Effector CD4-positive, alpha-beta T cell (primary cell): ENCODE measurements around the gene AGO4.
"Not testable (repeated sequence)": the region's sequence is repeated elsewhere in the genome, so short reads cannot be mapped to it uniquely, and the experiment has no call there.

Source experiments
- DNase-seq: peaks from one replicate; pipeline ENCODE4 v3.0.0-alpha.2; 2020

AGO4 gene

DNA sequence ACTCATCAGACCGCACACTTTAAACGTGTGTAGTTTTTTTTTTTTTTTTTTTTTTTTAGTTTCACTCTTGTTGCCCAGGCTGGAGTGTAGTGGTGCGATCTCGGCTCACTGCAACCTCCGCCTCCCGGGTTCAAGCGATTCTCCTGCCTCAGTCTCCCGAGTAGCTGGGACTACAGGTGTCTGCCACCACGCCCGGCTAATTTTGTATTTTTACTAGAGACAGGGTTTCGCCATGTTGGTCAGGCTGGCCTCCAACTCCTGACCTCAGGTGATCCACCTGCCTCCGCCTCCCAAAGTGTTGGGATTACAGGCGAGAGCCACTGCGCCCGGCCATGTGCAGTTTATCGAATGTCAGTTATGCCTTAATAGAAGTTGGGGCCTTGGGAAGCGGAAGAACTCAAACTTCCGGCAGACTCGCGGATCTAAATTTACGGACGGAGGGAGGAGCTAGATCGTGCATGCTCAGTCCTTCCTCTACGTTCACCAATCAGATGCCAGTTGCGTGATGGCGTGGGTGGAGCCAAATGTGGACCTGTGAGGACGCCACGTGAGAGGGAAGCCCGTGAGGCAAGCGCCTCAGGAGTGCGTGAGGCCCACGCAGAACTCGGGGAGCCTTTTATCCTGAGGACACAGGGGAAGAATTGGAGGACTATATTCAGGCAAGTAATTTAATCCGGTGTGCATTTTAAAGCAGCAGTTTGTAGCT is 61.6 kb downstream of the AGO4 start:
- not testable (repeated sequence) for DNase-seq

GRCh38 chr1:35870651-35871309 is 63.0 kb downstream of the AGO4 start:
- DNase-seq = no peak

GRCh38 chr1:35873243-35873750 is 65.5 kb downstream of the AGO4 start:
- DNase-seq = no peak

- DNase-seq = not testable (repeated sequence)
Measured at GRCh38 chr1:35874115-35874514, 66.3 kb downstream of the AGO4 start.

- no peak for DNase-seq
Measured at GRCh38 chr1:35876988-35877387, 69.2 kb downstream of the AGO4 start.

- DNase-seq = no peak
Measured at GRCh38 chr1:35881850-35882273, 74.0 kb downstream of the AGO4 start.

DNA sequence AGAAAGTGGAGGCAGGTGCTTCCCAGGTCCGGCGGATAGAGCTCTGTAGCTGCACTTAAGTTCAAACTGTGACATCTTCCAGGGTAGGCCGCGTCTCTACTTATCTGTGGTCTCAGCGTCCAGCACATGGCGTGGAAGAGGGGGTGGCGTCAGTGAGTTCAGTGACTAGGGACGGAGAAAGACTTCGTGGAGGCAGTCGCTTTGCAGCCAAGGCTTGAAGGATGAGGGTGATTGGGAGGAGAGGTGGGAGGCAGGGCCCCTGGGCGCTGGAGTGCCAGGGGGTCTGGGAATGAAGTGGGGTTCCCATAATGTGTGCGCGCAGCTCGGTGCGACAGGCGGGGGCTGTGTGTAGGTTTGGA is 74.7 kb downstream of the AGO4 start:
- no peak for DNase-seq

- peak; percentile 95 for DNase-seq
Measured at GRCh38 chr1:35882945-35883634, 75.3 kb downstream of the AGO4 start, which contains the start of gene AGO1. TSS of gene AGO1 (plus strand) at chr1:35883209. CDS start at chr1:35883422, 213 bp downstream.

DNA sequence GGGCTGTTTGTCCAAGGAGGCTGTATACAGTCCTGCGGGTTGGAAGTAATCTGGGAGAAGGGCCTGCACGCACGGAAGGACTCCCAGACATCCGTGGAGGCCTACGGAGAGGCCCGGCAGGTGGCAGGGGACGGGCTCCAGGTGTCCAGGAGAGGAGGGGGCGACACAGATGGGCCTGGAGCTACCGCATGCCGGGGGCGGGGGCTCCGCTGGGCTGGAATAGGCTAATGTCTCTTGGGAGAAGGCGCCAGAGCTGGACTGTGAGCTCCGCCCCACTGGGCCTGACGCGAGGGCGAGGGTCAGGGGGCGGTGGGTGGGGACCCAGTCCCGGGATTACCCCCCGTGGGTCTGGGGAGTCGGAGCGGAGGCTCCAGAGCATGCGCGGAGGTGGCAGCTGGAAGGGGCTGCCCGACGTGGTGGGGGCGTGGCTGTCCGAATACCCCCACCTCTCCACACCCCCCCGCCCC is 75.9 kb downstream of the AGO4 start:
- DNase-seq = peak; percentile 37

DNA sequence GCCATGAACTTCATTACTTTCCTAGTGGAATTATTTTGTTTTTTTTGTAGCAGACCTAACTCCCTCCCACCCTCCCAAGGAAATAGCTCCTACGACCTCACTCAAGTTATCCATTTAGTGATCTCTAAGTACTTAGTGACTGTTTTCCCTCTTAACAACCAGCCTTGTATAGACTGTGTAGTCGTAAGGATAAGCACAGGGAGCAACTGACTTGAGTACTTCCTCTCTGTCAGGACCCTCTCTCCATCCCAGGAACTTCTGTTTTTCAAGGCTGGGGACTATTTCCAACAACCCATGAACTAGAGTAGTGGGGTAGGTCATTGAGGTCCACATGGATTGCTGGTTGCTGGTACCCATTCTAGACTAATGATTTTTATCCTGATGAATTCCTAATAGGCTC is 77.1 kb downstream of the AGO4 start:
- no peak for DNase-seq

- DNase-seq = no peak
Measured at GRCh38 chr1:35885961-35886558, 78.2 kb downstream of the AGO4 start.

DNA sequence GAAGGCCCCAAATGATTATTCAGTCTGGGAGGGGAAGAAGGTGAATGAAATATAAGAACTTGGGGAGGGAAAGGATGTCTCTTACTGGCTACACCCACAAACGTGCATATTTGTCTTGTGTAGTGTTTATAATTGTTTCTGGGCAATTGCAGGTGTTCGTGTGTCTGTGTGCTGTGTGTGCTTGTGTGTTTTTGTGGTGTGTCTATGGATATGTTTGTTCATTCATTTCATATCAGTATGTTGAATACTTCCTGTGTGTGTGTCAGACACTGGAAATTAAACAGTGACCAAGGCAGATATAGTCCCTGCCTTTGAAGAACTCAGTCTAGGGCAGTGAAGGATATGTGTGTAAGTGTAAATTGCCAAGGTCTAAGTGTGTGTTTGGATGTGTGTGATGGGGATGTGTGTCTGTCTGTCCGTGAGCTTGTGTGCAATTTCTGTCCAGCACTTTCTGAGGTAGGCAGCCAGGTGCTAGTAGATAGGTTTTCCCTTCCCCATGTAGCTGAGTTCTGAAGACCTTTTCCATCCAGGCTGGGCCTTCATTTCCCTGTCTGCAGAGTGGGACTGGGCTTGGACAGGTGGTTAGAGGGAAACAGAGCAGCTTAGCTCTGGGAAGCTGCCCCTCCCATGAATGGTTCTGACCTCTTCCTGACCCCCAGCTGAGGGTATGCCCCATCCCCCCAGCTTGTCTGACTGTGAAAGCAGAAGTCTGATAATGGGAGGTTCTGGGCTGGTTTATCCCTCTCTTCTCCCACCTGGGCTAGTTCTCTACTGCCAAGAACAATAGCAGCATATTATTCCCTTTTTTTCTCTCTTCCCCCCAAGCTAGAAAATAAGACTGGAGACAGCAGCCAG is 79.0 kb downstream of the AGO4 start:
- no peak for DNase-seq

DNA sequence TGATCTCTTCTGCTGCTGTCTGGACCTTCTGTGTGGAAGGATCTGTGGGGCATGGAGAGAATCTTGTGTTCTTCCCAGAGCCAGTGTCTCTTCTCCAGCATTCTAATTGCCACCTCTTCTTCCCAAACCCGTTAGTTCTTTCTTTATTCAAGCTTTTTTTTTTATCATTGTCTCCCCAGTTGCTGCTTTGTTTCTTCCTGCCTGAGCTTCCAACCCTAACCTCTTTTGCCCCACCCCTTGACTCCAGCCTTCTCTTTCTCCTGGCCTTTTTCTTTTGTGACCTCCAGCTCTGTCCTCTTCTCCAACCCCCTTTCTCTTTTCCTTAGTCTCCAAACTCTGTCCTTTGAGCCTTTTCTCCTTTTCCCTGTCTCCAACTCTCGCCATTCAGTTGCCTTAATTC is 79.7 kb downstream of the AGO4 start:
- DNase-seq = no peak

- DNase-seq = no peak
Measured at GRCh38 chr1:35888255-35888654, 80.4 kb downstream of the AGO4 start.

GRCh38 chr1:35888981-35889380 is 81.2 kb downstream of the AGO4 start:
- not testable (repeated sequence) for DNase-seq

- DNase-seq = no peak
Measured at GRCh38 chr1:35893051-35893879, 85.4 kb downstream of the AGO4 start.

DNA sequence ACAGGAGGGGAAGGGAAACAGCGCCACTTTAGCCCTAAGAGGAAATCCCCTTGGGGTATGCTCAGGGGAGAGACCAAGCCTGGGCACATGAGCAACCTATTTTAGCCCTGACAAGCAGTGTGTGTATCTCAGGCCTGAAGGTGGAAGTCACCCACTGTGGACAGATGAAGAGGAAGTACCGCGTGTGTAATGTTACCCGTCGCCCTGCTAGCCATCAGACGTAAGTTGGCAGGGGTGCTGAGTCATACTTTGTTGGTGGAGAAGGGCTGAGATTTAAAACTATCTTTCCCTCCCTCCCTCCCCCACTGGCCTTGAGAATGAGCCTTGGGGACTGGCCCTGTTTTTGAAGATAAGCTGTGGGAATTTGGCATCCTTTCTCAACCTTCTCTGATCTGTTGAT is 86.4 kb downstream of the AGO4 start:
- DNase-seq = no peak

GRCh38 chr1:35894656-35895055 is 86.8 kb downstream of the AGO4 start:
- no peak for DNase-seq

- no peak for DNase-seq
Measured at GRCh38 chr1:35899941-35900340, 92.1 kb downstream of the AGO4 start.

DNA sequence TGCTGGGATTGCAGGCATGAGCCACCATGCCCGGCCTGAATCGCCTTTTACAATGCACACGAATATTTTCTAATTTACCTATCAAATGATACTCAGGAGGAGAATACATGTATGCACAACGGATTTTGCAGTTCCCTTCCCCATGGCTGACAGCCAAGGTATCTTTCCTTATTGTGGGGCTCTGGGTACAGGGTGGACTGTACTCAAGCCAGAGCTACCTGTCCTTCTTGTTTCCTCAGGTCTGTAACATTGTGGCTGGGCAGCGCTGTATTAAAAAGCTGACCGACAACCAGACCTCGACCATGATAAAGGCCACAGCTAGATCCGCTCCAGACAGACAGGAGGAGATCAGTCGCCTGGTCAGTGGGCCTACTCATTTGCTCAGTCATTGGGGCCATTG is 93.4 kb downstream of the AGO4 start:
- DNase-seq = no peak

DNA sequence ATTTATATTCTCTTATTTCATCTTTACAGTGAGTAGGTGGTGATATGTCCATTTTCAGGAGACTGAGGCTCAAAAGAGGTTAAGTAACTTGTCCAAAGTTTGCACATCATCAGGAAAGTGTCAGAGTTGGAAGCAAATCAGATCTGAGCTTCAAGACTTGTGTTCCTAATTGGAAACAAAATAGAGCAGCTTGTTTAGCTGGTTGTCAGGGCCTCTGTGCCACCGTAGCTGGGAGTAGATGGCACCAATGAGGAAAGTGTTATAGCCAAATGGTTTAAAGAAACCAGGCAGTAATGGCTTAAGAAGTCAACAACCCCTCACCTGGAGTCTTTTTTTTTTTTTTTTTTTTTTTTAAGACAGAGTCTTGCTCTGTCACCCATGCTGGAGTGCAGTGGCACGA is 94.9 kb downstream of the AGO4 start:
- DNase-seq = no peak
